Measurements from ENCODE around the gene ZNF837.
"Not testable (repeated sequence)": the region's sequence is repeated elsewhere in the genome, so short reads cannot be mapped to it uniquely, and the experiment has no call there.

Gene ZNF837

DNA sequence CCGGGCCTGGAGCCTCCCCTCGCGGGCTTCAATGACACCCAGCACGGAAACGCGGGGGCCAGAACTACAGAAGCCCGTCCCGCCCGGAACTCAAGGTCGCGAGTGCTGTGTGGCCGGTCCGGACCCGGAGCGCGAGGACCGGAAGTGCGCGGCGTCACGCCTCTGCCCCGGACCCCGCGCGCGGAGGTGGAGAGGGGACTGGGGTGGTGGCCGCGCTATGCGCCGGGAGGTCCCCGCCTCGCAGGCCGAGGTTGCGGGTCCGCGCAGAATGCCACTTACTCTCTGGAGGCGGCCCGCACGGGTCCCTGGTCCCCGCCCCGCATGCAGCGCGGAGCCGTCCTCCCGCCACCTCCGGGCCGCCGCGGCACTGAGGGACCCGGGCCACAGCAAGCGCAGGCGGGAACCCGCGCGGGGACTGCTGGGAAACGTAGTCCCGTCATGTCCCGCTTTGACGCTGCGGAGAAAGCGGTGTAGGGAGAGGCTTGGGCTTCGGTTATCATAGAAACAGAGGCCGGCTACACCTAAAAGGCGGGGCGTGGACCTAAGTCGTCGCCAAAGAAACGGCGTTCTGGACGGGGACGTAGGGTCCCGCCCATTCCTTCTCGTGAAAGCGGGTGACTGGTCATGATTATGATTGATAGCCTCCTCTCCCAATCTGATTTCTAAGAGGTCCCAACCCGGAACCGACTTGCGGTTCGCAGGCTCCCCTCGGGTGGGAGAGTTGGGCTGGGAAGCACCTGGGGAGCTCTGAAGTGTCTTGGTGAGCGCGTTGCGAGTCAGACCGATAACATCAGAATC, at the start of gene ZNF837:
Gene ZNF837 (minus strand): TSS at position 369 of the 798 bp plus-strand sequence. CDS start 11,698 bp downstream, outside the sequence.
- peak; percentile 95 for DNase-seq

DNA sequence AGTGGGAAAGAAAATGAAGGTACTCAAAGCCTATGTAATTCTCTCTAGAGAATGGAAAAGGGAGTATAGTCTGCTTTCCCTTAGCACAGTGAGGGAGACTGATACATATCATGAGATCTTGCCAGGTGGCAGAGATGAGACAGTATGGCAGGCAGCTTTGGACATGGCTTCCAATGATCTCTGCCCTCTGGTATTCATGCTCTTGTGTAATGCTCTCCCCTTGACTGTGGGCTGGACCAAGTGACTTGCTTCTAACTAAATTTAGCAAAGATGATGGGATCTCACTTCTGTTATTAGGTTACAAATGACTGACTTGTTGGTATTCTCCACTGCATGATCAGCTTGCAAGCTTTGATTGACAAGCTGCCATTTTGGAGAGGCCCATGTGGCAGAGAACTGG, 48.9 kb upstream of the ZNF837 start:
- DNase-seq: no peak

DNA sequence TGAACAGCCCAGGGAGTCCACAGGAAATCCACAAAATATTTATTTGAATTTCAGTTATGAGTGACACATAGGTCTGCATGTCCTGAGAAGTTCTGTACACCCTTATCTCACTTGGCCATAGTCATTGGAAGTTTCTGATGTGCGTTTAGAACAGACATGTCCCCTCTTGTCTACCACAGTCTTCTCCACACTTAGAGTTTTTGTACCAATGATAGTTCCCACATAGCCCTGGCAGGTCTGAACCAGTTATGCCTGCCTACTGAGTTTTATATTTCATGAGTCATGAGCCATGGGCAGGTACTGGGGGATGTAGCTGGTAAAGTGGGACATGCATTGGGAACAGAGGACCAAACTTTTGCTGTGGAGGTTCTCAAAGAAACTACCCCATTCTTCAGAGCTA, 47.8 kb upstream of the ZNF837 start:
- no peak for DNase-seq

DNA sequence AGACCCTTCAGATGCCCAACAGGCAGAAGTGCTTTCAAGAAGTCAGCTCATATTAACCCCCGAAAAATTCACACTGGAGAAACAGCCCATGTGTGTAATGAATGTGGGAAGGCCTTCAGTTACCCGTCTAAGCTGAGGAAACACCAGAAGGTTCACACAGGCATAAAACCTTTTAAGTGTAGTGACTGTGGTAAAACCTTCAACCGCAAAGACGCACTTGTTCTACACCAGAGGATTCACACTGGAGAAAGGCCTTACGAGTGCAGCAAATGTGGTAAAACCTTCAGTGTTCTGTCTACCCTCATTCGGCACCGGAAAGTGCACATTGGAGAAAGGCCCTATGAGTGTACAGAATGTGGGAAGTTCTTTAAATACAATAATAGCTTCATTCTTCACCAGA, 36.2 kb upstream of the ZNF837 start:
- DNase-seq: no peak

DNA sequence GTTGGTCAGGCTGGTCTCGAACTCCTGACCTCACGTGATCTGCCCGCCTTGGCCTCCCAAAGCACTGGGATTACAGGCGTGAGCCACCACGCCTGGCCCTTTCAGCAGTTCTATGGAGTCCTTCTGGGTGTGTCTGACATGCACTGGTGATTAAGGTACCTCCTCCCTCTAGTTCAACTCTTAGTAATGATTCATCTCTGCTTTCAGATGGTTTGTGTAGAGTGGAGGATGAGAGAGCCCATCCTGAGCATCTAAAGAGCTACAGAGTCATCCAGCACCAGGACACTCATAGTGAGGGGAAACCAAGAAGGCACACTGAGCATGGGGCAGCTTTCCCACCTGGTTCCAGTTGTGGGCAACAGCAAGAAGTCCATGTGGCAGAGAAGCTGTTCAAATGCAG, 35.8 kb upstream of the ZNF837 start:
- DNase-seq: no peak

DNA sequence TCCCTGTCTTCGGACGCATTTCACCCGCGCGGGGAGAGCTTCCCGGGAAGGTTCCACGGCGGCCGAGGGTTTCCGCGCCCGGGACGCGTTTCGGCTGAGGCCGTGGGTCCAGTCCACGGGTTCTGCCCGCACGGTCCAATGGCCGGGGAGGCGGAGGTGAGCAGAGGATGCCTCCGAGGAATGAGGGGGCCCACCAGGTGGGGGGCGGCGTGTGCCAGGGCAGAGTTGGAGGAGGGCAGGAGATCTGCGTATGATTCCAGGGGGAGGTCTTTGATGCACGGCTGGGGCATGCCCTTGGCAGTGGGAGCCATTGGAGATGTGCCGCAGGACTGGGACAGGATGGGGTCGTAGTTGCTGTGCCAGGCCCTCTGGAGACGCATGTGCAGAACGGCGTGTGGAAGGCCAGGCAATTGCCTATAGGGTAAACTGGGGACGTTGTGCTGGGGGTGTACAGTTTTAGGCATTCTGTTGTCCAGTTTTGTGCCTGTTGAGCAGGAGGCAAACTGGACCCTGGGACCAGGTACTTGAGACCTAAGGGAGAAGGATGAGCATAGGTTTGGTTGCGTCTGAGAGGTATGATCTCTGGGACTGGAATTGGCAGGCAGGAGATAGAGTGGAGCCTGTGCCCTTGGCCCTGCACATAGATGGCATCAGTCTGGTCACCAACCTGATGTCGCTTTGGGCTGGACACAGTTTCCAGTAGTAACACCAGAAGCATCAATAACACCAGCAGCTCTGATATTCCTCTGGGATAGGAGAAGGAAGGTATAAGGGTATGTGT, 28.4 kb upstream of the ZNF837 start:
- peak; percentile 37 for DNase-seq

DNA sequence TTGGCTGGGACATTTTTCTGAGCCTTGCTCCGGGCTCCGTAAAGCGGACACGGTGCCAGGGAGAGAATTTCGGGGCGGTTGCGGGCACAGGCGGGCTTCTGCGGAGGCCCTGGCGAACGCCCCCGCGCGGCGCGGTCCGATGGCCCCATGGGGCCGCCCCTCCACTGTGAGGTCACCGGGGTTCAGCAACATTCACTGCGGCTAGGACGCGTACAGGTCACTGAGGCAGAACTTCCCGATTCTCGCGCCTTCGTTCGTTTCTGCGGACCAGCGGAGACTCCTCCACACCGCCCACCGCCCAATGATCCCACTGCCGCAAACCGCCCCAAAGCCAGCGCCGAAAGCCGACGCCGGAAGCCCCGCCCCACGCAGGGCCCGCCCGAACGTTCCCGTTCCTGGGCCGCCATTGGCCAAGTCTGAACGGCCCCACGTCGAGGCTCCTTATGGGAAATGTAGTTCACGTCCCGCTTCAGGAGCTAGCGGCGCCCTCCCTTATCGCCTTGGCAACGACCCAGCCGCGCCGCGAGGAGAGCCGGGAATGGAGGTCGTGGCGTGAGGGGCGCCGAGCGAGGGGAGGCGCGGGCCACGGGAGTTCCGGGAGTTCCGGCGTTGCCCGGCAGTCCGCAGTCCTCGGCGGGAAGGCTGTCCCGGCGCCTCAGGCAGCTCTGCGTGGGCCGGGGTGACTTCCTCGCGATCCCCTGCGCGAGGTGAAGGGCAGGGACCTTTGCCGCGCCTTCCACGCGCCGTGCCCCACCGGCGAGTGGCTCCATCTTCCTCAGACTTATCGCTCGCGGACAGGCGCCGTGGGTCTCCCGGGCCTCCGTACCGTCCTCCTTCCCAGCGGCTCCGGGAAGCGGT, 27.6 kb upstream of the ZNF837 start, which contains the start of gene ZNF584:
Gene ZNF584 (plus strand): TSS at position 498 of the 858 bp plus-strand sequence. CDS start 499 bp downstream, outside the sequence.
- DNase-seq: peak; percentile 93

DNA sequence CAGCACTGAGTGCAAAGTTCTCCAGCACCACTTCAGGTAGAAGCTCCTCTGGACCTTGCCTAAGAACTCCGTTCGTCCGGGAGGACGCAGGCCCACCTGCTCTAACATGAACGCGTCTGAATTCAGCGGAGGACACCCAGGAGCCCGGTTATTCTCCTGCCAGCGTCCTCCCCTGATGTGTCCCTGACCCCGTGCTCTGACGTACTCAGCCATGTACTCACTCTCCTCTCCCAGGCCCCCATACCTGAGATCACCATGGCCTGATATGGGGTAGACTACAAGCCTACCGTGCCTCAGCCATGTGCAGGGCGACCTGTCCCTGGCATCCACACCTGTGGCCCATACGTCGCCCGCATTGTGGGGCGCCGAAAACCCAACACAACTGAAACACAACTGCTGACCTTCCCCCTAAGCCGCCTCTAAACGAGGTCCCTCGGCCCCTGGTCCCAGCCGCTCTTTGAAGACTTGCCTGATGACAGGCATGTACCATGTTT, 26.9 kb upstream of the ZNF837 start:
- DNase-seq: no peak

DNA sequence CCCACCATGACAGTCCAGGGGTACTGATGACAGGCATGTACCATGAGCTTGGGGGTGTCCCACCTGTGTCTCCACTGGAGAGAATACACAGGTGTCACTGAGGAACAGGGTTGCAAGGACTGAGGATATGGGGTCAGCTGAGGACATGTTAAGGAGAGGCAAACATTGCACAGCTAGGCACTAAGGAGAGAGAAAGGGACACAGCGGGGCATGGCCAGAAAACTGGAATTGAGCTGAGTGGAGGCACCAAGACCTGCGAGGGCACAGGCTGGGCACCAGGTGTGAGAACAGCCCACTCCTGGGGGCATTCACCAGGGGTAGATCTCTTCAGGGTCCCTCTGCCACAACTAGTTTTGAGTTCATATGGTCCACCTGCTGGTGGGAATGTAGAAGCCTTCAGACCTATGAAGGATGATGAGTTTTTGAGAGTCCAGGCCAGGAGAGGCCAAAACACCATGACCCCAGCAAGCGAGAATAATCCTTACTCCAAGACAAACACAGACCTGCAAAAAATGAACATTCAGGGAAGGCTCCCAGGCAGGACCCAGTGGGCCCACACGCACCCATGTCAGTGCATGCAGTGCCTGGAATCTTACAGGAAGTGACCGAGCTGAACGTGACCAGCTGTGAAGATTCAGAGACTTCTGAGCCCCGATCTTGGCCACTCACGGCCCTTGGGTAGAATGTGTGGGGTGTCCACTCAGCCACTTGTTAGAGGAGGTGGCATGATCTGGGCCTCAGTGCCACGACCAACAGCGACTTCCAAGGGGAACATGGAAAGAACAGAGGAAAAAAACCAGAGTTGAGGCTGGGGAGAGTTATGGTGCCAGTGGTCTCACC, 26.2 kb upstream of the ZNF837 start:
- no peak for DNase-seq

DNA sequence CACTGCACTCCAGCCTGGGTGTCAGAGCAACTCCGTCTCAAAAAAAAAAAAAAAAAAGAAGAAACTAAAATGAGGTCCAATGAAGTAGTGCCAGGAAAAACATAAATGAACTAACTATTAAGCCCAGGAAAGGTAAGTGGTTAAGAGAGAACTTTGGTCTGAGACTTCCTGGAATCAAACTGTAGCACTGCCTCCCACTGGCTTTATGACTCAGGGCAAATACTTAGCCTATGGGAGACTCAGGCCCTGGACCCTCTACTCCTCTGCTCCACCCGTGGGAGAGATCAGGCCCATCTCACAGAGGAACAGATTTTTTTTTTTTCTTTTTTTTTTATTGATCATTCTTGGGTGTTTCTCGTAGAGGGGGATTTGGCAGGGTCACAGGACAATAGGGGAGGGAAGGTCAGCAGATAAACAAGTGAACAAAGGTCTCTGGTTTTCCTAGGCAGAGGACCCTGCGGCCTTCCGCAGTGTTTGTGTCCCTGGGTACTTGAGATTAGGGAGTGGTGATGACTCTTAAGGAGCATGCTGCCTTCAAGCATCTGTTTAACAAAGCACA, 23.2 kb upstream of the ZNF837 start:
- not testable (repeated sequence) for DNase-seq

DNA sequence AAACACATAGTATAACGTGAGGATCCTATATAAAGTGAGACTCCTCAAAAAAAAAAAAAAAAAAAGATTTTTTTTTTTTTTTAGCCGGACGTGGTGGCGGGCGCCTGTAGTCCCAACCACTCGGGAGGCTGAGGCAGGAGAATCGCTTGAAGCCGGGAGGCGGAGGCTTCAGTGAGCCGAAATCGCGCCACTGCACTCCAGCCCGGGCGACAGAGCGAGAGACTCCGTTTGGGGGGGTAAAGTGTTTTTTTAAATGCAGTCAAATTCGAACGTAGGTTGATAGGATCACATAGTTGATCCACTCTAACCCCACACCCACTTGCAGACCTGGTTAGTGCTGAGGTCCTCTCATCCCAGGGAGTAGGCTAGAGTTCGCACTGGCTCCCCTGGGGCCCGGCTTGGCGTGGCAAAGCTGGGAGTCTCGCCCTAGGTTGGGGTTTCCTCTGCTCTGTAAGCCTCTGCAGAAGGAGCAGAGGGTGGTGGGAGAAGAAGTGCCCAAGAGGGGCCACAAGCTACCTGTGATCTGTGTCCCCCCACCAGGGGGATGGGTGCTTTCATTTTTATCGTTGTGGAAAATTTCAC, 21.1 kb upstream of the ZNF837 start:
- DNase-seq: no peak

DNA sequence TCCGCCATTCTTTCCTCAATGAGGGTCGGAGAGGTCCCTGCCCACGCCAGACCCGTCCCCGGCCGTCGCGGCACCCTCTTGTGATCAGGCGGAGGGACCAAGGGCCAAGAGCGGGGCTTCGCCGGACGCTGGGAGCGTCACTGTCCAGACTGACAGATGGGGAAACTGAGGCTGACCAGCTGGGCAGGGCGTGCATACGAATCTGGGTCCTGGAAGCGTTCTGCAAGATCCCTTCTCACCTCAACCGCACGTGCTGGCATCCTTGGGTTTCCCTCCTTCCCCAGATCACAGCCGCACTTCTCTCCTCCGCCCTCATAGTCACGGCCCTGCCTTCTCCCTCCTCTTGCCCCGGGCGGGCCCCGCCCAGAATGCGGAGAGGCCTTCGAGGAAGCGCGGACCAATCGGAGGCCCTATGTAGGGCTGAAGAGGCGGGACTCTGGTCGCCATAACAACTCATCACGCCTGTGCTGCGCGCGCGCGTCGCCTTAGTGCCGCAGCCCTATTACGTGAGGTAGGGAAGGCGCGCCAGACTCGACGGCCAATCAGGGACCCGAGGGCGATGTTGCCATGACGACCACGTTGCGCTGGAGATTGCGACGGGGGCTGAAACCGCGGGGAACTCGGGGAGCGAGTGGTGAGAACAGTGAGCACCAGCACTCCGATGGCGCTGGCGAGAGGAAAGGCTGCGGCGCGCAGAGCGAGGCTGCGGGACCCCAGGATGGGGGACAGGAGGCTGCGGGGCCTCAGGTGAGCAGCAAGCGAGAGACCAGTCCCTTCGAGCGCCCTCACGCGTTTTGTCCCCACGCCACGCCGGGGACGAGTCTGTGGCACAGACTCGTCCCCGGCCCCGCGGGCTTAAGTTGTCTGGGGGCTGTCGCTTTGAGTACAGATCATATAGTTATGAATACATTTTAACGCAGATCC, 20.3 kb upstream of the ZNF837 start:
- peak; percentile 98 for DNase-seq

DNA sequence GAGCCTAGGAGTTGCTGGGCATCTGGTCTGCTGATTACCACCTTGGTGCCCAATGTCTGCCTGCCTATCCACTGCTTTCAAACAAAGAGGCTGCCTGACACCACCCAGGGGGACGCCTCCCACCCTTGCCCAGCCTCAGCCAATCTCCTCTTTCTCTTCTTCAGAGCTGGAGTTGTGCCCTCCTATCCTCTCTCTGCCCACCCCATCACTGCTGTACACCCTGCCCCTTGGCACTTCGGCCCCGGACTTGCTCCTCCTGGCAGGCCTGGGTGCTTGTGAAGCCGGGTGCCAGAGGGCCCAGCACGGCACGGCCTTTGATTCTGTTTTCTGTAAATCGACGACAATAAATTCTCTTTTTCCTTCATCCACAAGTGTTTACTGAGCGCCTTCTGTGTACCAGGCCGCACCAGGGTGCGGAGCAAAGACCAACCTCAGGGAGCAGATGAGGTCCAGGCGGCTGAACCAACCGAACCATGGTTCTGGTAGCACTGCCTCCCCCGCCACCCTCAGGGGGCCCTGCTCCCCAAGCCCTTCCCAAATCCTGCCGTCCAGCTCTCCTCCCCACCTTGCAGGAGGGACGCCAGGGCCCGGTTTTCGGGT, 19.6 kb upstream of the ZNF837 start:
- no peak for DNase-seq

DNA sequence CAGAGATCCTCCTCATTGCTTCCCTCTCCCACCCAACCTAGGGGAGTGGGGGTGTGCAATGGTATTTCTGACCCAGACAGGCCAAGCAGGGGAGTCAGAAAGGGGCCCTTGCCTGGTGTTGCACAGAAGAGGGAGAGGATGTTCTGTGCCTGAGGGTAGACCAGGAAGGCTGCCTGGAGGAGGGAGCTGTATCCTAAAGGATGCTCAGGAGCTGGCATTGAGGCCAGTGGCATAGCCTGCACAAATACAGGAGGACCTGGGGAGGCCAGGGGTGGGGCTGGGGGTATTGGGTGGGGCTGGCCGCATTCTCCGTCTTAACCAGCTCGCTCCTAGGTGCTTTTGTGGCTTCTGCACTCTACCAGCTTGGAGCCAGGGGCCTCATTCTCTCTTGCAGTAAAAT, 19.1 kb upstream of the ZNF837 start:
- DNase-seq: no peak

DNA sequence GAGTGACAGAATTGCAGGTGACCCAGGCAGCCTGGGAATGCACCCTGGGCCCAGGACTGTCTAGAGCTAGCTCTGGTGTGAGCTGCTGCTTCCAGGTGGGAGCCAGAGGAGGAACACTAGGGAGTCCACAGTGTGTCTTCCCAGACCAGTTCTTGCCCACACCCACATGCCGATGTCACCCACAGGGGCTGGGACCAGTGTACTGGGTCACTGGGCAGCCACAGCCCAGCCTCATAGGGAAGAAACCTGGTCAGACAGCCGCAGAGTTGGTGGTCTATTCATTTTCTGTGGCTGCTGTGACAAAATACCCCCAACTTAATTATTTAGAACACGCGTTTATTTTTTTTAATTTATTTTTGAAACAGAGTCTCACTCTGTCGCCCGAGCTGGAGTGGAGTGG, 17.7 kb upstream of the ZNF837 start:
- no peak for DNase-seq

DNA sequence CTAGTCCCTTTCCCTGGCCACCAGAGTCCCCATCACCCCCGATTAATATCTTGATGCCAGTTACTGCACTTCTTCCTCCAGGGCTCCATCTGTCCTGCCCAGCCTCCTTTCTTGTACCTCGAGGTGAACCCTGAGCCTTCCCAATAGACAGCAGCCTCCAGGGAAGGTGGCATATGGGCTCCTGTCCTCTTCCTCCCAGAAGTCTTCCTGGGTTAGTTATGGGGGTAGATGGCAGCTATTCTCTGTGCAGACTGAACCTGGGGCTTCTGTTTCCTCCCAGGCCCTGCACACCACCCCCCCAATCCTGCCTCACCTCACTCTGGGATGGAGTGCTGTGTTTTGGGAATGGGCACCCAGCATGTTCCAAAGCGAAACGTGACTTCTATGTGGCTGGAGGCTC, 17.3 kb upstream of the ZNF837 start:
- DNase-seq: no peak

DNA sequence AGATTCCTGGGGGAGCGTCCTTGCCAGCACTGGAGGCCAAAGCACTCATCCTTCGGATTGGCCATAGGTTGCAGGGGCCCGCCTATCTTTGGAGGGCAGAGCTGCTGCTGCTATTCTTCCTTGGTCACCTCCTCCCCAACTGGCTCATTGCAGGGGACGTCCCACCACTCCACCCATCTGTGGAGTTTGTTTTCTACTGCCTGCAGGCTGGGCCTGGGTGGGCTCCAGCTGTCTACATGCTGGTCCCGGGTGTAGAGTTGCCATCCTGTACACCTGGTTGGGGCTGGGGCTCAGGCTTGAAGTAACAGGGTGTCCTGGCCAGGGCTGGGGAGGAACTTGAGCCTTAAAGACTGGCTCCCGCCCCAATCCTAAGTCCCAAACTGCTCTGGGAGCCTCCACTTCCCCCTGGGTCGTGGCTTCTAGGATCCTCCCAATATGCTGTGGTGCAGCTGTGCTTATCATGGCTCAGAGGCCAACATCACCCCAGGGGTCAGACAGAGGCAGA, 16.8 kb upstream of the ZNF837 start:
- no peak for DNase-seq

DNA sequence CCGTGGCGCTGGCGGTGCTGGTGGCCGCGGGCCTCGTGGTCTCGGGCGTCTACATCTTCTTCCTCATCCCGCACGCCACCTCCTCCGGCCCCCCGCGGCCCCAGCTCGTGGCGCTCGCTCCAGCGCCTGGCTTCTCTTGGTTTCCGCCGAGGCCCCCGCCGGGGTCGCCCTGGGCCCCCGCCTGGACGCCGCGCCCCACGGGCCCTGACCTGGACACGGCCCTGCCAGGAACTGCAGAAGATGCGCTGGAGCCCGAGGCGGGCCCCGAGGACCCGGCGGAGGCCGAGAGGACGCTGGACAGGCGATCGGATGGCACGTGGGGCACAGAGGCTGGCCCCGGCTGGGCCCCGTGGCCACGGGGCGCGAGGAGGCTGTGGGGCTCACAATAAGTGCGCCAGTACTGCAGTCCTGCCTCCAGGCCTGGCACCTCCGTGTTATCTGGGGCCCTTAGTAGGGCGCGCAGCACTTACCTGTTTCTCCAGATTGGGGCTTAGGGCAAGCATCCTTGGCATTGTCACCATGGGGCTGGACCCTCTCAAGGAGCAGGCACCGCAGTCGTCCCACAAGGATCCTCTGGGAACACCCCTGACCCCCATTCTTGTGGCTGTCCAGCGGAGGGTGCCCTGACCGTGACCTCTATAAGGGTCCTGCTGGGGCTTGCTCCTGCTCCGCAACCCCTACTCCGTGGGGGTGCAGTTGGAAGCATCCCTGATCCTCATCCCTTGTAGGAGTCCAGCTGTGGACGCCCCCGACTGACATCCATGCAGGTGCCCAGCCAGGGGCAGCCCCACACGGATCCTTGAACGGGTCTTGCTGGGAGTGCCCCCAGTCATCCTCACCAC, 16.1 kb upstream of the ZNF837 start:
- DNase-seq: no peak
